Testis (tissue), 2 donors: Measurements from ENCODE around the gene COLEC11.

Source experiments
- CTCF ChIP-seq, 3 experiments: fragments of 450-650 bp in 2 of 3; fragments of 200-600 bp in 1 of 3; sonication (generic) in 1 of 3; IDR thresholded peaks; one replicate each; pipeline ENCODE4 v1.5.1; 2016 to 2019; ENCODE audit warnings: antibody characterized with exemption in 3 of 3, mild to moderate bottlenecking in 2 of 3, moderate library complexity in 1 of 3
- POLR2A ChIP-seq: fragments of 450-650 bp; IDR thresholded peaks from one replicate; pipeline ENCODE4 v1.6.1; 2017; ENCODE audit warnings: antibody characterized with exemption, mild to moderate bottlenecking, moderate library complexity

GRCh38 chr2:3679616-3680393, 84.9 kb downstream of the COLEC11 start:
- TF ChIP-seq POLR2A (no peak), CTCF (IDR thresholded peaks at IDR 0.05) (no peak)
